HL-60 (cell line): Measurements from ENCODE around the gene RHOB.

ENCODE experiments used
- DNase-seq, 2 experiments: peaks; one replicate each; pipeline ENCODE4 v3.0.0-alpha.2; 2010 to 2020; ENCODE audit warnings: low read depth in 1 of 2, low spot score in 1 of 2
- H3K27ac ChIP-seq: fragments of 250-450 bp; sonication (Bioruptor Pico); replicated peaks from 2 replicates; pipeline ENCODE4 v1.5.1; 2020; ENCODE audit warnings: mild to moderate bottlenecking, moderate library complexity
- H3K27me3 ChIP-seq: fragments of 250-450 bp; sonication (Bioruptor Pico); 2 replicates; pipeline ENCODE4 v1.5.1; 2021; ENCODE audit warnings: mild to moderate bottlenecking, moderate library complexity; ENCODE audit not compliant: insufficient read depth, poor library complexity, severe bottlenecking
- H3K4me3 ChIP-seq: replicated peaks from 2 replicates; pipeline ENCODE4 v1.5.1; 2011; ENCODE audit warnings: mild to moderate bottlenecking, control low read depth, low read length; ENCODE audit not compliant: insufficient read depth
- CTCF ChIP-seq: IDR thresholded peaks from one replicate; pipeline ENCODE4 v1.5.1; 2011; ENCODE audit warnings: low read length, control low read depth, inconsistent platforms; ENCODE audit not compliant: insufficient read depth
- GABPA ChIP-seq: IDR thresholded peaks from 2 replicates; pipeline ENCODE4 v1.6.1; 2012; ENCODE audit warnings: low read depth
- POLR2AphosphoS5 ChIP-seq: IDR thresholded peaks from 2 replicates; pipeline ENCODE4 v1.6.1; 2012; ENCODE audit warnings: low read depth
- REST ChIP-seq: IDR thresholded peaks from 2 replicates; pipeline ENCODE4 v1.6.1; 2012; ENCODE audit warnings: low read depth; ENCODE audit not compliant: insufficient replicate concordance
- SPI1 ChIP-seq: IDR thresholded peaks from 2 replicates; pipeline ENCODE4 v1.6.1; 2012; ENCODE audit warnings: low read depth, mild to moderate bottlenecking, borderline replicate concordance

Gene RHOB

DNA sequence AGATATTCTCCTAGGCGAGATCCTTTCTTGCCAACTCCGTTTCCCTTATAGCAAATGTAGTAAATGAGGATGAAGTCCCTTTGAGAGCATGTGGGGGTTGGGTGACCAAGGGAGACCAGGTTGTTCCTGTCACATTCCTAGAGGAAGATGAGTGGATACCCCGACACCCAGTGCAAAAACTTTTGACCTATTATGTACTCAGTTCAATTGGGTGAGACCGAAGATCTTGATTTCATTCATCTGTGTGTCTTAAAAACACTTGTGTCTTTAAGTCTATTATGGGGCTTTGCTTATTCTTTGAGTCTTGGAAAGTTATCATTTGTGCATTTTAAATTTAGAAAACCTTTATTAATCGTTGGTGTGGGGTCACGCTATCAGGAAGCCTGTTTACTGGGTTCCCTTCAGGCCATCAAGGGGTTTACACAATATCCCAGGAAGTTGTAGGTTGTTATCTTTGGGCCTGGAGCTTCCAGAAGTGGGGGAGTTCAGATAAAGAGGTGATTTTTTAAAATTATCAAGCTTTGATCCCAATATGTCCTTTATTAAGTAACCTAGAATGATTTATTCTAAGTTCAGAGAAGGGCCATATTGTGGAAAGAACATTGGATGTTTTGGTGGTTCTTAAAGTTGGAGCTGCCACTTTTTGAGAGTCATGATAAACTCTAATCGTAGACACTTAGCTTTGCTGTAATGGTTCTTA lies 2.8 kb downstream of the RHOB start:
- Histone ChIP-seq H3K27ac (no peak overlapping the region), H3K27me3 (peaks cover 18% of the 10 kb centered on the region), H3K4me3 (no peak overlapping the region)
- TF ChIP-seq CTCF (no peak), REST (no peak), GABPA (no peak), POLR2AphosphoS5 (no peak), SPI1 (no peak)
- no peak for DNase-seq

DNA sequence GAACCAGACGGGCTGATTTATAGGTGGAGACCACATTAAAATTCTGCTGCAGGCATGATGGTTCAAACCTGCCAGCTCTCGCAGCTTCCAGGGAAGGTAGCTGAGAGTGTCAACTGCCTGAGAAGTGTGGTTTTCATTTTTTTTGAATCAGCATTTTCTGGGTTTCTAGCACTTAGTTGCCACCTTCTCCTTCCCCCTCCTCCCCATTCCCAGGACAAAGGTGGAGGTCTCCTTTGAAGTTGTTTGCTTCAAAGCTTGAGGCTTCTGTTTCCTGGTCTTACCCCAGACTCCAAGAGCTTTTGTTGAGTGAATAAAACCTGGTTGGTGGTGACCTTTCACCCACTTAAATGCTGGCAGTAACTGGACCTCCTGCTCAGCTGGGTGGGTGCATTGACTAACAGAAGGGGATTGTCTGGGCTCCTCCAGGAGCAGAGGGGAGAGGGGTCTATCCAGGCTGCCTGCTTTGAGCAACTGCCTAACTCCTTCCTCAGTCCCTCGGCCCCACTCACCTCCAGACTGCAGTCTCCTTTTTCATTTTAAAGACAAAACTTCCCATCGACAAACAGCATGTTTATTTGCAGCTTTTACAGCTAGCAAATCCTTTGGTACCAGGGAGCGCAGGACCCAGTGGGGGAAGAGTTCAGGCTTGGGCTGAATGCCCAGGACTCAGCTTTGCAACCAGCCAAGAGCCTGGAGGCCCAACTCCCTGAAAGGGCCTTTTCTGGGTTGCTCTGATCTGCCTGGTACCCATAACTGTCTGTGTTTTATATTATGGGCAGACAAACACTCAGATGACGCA lies 3.5 kb downstream of the RHOB start:
- no peak for DNase-seq
- TF ChIP-seq REST (no peak), CTCF (no peak), SPI1 (no peak), POLR2AphosphoS5 (no peak), GABPA (no peak)
- Histone ChIP-seq H3K27ac (no peak overlapping the region), H3K27me3 (peaks cover 18% of the 10 kb centered on the region), H3K4me3 (no peak overlapping the region)

DNA sequence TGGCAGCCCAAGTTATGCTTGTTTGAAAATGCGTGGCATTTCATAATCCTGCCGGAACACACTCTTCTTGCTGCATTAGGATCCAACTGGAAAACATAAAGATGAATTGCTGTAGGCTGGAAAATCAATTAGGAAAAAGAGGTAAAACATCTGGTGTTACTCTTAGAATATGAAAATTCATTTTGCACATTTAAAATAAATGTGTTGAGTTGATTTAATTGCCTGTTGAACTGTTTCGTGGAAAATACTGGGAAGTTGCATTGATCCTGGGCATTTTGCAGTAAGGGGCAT lies 4.1 kb downstream of the RHOB start:
- Histone ChIP-seq H3K27me3 (peaks cover 18% of the 10 kb centered on the region), H3K27ac (no peak overlapping the region), H3K4me3 (no peak overlapping the region)
- no peak for TF ChIP-seq SPI1
- TF ChIP-seq GABPA = no peak
- no peak for TF ChIP-seq POLR2AphosphoS5
- no peak for TF ChIP-seq CTCF
- TF ChIP-seq REST = no peak
- DNase-seq = no peak
